Panc1 (cell line): ENCODE data around the gene ENTHD1.

Experiments
- POLR2AphosphoS5 ChIP-seq: IDR thresholded peaks from 2 replicates; pipeline ENCODE4 v1.6.1; 2012; ENCODE audit warnings: mild to moderate bottlenecking, low read depth, low read length, moderate library complexity
- SIN3A ChIP-seq: IDR thresholded peaks from 2 replicates; pipeline ENCODE4 v1.6.1; 2012; ENCODE audit warnings: low read depth, mild to moderate bottlenecking, low read length, moderate library complexity, borderline replicate concordance; ENCODE audit not compliant: insufficient read depth
- TCF7L2 ChIP-seq: IDR thresholded peaks from 2 replicates; pipeline ENCODE4 v1.6.1; 2011; ENCODE audit warnings: mild to moderate bottlenecking, low read depth, low read length, inconsistent platforms
- TF ChIP-seq, protein P1 (sequence below): fragments of 450-650 bp; IDR thresholded peaks from 2 replicates; pipeline ENCODE4 v1.5.1; 2017; ENCODE audit warnings: mild to moderate bottlenecking
- TF ChIP-seq, protein P2 (sequence below), 2 experiments: IDR thresholded peaks; 2 replicates each; pipeline ENCODE4 v1.6.1; 2011 to 2012; ENCODE audit warnings: low read depth in 2 of 2, control low read depth in 1 of 2, low read length in 1 of 2, mild to moderate bottlenecking in 1 of 2, moderate library complexity in 1 of 2; ENCODE audit not compliant: insufficient read depth in 1 of 2

DNA sequence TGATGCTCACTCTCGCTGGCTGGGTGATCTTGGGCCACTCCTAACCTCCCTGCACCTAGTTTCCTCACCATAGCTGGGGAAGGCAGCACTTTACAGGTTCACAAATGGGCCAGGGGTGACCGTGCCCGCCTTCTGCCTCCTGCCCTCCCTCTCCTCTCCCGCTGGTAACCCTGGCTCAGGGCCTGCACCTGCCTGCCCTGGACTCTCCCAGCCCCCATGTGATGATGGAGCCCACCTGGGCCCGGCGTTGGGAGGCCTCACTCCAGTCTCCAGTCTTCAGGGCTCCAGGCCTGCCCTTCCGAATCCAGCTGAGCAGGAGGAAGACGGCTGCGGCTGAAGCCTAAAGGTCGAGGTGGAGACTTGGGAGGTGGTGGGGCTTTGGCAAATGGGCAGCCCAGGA, 170.1 kb downstream of the ENTHD1 start:
- TF ChIP-seq, protein P1, sequence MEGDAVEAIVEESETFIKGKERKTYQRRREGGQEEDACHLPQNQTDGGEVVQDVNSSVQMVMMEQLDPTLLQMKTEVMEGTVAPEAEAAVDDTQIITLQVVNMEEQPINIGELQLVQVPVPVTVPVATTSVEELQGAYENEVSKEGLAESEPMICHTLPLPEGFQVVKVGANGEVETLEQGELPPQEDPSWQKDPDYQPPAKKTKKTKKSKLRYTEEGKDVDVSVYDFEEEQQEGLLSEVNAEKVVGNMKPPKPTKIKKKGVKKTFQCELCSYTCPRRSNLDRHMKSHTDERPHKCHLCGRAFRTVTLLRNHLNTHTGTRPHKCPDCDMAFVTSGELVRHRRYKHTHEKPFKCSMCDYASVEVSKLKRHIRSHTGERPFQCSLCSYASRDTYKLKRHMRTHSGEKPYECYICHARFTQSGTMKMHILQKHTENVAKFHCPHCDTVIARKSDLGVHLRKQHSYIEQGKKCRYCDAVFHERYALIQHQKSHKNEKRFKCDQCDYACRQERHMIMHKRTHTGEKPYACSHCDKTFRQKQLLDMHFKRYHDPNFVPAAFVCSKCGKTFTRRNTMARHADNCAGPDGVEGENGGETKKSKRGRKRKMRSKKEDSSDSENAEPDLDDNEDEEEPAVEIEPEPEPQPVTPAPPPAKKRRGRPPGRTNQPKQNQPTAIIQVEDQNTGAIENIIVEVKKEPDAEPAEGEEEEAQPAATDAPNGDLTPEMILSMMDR, result no peak
- TF ChIP-seq POLR2AphosphoS5 (no peak), SIN3A (no peak), TCF7L2 (no peak)
- TF ChIP-seq, protein P2, sequence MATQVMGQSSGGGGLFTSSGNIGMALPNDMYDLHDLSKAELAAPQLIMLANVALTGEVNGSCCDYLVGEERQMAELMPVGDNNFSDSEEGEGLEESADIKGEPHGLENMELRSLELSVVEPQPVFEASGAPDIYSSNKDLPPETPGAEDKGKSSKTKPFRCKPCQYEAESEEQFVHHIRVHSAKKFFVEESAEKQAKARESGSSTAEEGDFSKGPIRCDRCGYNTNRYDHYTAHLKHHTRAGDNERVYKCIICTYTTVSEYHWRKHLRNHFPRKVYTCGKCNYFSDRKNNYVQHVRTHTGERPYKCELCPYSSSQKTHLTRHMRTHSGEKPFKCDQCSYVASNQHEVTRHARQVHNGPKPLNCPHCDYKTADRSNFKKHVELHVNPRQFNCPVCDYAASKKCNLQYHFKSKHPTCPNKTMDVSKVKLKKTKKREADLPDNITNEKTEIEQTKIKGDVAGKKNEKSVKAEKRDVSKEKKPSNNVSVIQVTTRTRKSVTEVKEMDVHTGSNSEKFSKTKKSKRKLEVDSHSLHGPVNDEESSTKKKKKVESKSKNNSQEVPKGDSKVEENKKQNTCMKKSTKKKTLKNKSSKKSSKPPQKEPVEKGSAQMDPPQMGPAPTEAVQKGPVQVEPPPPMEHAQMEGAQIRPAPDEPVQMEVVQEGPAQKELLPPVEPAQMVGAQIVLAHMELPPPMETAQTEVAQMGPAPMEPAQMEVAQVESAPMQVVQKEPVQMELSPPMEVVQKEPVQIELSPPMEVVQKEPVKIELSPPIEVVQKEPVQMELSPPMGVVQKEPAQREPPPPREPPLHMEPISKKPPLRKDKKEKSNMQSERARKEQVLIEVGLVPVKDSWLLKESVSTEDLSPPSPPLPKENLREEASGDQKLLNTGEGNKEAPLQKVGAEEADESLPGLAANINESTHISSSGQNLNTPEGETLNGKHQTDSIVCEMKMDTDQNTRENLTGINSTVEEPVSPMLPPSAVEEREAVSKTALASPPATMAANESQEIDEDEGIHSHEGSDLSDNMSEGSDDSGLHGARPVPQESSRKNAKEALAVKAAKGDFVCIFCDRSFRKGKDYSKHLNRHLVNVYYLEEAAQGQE (IDR thresholded peaks at IDR 0.05; ENCODE audit: insufficient read depth in 1 of 2, low read depth in 2 of 2, low read length in 1 of 2), result no peak
